ENCODE measurements around the gene TMEM164. TPM values are rescaled to one million over a fixed set of nuclear protein-coding genes. Genes with fewer than 3 reads are reported as not detected.
A peak's percentile ranks its signal among the peaks of the same experiment; 100 is the strongest.

The TMEM164 gene
- total and polyA plus RNA-seq, 2 experiments from 2014 or later: 3.4 to 17.2 TPM

- H3K27ac ChIP-seq (ENCODE audit: low read depth): no peak overlapping the region
Measured at GRCh38 chrX:110046001-110046400, 43.1 kb downstream of the TMEM164 start.

More at GRCh38 chrX:110046001-110046400, 43.1 kb downstream of the TMEM164 start:
- H3K4me2 ChIP-seq: peak overlapping the region; percentile 15; the same call in 1 of the 2 replicates
- peaks cover 16% of the 10 kb centered on the region for H3K4me1 ChIP-seq (ENCODE audit: insufficient read depth)
- peak; percentile 78 for ATAC-seq
- H3K79me2 ChIP-seq (replicated peaks; ENCODE audit: insufficient read depth): no peaks in the 10 kb centered on the region
- no peaks in the 10 kb centered on the region for H3K9me3 Mint-ChIP-seq
- no peaks in the 10 kb centered on the region for H3K9me2 ChIP-seq (ENCODE audit: insufficient read depth)
- H3K27me3 Mint-ChIP-seq (ENCODE audit: insufficient read depth, low read depth, poor library complexity): no peaks in the 10 kb centered on the region
- no peak overlapping the region; the same call in 1 of the 2 replicates for H3K27ac Mint-ChIP-seq
- H3K36me3 Mint-ChIP-seq (ENCODE audit: low read depth): no peaks in the 10 kb centered on the region
- TF ChIP-seq REST (IDR thresholded peaks at IDR 0.05; ENCODE audit: unreplicated experiment): no peak
- peak in 1 of 2 experiments; percentile 8; a peak in 2 of 4 replicates for TF ChIP-seq CTCF (conservative IDR thresholded peaks at IDR 0.05; ENCODE audit: low read depth in 2 of 2)
- no peak for TF ChIP-seq CREB1 (CRISPR knock-in tag; IDR thresholded peaks at IDR 0.05; ENCODE audit: low read depth)
- H3K4me1 Mint-ChIP-seq: peaks cover 37% of the 10 kb centered on the region
- no peaks in the 10 kb centered on the region for H4K20me1 ChIP-seq (replicated peaks; ENCODE audit: insufficient read depth)
- DNase-seq (ENCODE audit: low spot score): peak; percentile 30
- H2AFZ ChIP-seq: no peak overlapping the region
- H3K4me3 Mint-ChIP-seq: no peak overlapping the region
- no peaks in the 10 kb centered on the region for H3F3A ChIP-seq (replicated peaks; ENCODE audit: low read depth)
- H3K27me3 ChIP-seq (ENCODE audit: insufficient read depth): no peaks in the 10 kb centered on the region
- no peak overlapping the region for H3K4me3 ChIP-seq
- H3K36me3 ChIP-seq (ENCODE audit: insufficient read depth): no peaks in the 10 kb centered on the region
